Left ventricle myocardium inferior (tissue), 1 donor: ENCODE results near the gene TRMT1. TPM values are rescaled to one million over a fixed set of nuclear protein-coding genes. Genes with fewer than 3 reads are reported as not detected.

Source experiments
- DNase-seq: peaks from one replicate; pipeline ENCODE4 v3.0.0-alpha.2; 2020
- H3K27ac ChIP-seq: fragments of 200-600 bp; replicated peaks from 2 replicates; pipeline ENCODE4 v1.8.0; 2021
- H3K27me3 ChIP-seq: fragments of 200-600 bp; 2 replicates; pipeline ENCODE4 v1.8.0; 2021; ENCODE audit warnings: low read depth
- H3K36me3 ChIP-seq: fragments of 200-600 bp; 2 replicates; pipeline ENCODE4 v1.8.0; 2021
- H3K4me1 ChIP-seq: fragments of 200-600 bp; 2 replicates; pipeline ENCODE4 v1.8.0; 2021
- H3K4me3 ChIP-seq: fragments of 200-600 bp; 2 replicates; pipeline ENCODE4 v1.8.0; 2021; ENCODE audit warnings: mild to moderate bottlenecking, moderate library complexity
- H3K9me3 ChIP-seq: fragments of 200-600 bp; replicated peaks from 2 replicates; pipeline ENCODE4 v1.8.0; 2021
- intact Hi-C: fragments of 100-400 bp; cut with micrococcal nuclease; formaldehyde crosslinking; loops from one replicate; pipeline ENCODE4 v1.11.0; 2022
- total RNA-seq: library from RNA; stranded (reverse); fragmentation: NEBNext Ultra II Directional; extraction: Animal tissue kit (Norgen Biotek cat#: 25700); gene quantifications from one replicate; pipeline ENCODE4 v1.2.1, GENCODE V29; 2021
- TF ChIP-seq, protein P1 (sequence below): fragments of 200-600 bp; IDR thresholded peaks from 2 replicates; pipeline ENCODE4 v1.8.0; 2021; ENCODE audit warnings: antibody characterized with exemption, mild to moderate bottlenecking, borderline replicate concordance
- donor health status: DM: no; HTN: yes; CAD: no; lungs with severe emphysema.

Gene TRMT1
- total RNA-seq, 1 donor from 2014 or later = 19.6 TPM

GRCh38 chr19:13095934-13096927 is 20.3 kb downstream of the TRMT1 start:
- H3K27me3 ChIP-seq = no peaks in the 10 kb centered on the region
- peaks cover 10% of the 10 kb centered on the region for H3K36me3 ChIP-seq
- H3K4me3 ChIP-seq = peak overlapping the region; percentile 70
- DNase-seq = no peak
- peak overlapping the region; percentile 97 for H3K27ac ChIP-seq
- H3K9me3 ChIP-seq = no peaks in the 10 kb centered on the region
- TF ChIP-seq, protein P1, sequence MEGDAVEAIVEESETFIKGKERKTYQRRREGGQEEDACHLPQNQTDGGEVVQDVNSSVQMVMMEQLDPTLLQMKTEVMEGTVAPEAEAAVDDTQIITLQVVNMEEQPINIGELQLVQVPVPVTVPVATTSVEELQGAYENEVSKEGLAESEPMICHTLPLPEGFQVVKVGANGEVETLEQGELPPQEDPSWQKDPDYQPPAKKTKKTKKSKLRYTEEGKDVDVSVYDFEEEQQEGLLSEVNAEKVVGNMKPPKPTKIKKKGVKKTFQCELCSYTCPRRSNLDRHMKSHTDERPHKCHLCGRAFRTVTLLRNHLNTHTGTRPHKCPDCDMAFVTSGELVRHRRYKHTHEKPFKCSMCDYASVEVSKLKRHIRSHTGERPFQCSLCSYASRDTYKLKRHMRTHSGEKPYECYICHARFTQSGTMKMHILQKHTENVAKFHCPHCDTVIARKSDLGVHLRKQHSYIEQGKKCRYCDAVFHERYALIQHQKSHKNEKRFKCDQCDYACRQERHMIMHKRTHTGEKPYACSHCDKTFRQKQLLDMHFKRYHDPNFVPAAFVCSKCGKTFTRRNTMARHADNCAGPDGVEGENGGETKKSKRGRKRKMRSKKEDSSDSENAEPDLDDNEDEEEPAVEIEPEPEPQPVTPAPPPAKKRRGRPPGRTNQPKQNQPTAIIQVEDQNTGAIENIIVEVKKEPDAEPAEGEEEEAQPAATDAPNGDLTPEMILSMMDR = peak; percentile 40
- intact Hi-C loops = no loop called here
- peaks cover 95% of the 10 kb centered on the region for H3K4me1 ChIP-seq

DNA sequence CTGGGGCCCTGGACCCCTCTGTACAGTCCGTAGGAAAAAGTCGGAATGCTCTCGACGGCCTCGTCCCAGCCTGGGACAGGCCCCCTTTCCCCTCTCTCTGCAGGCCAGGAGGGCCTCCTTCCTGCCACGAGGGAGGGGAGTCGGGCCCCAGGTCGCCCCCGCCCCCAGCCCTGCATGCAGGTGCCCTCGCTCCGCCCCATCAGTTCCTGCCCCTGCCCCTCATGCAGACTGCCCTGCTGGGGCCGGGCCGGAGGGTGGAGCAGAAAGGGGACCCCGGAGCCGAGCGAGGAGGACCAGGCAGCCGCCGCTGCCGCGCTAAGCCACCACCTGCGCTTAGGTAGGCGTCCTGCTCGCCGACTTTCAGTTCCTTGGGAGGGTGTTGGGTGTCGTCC is 21.2 kb downstream of the TRMT1 start:
- H3K4me1 ChIP-seq = peaks cover 94% of the 10 kb centered on the region
- H3K27ac ChIP-seq = peak overlapping the region; percentile 97
- no peak for DNase-seq
- intact Hi-C loops = no loop called here
- no peaks in the 10 kb centered on the region for H3K9me3 ChIP-seq
- peak overlapping the region; percentile 70 for H3K4me3 ChIP-seq
- H3K36me3 ChIP-seq = peaks cover 16% of the 10 kb centered on the region
- H3K27me3 ChIP-seq = no peaks in the 10 kb centered on the region
- TF ChIP-seq, protein P1 = no peak

- Histone ChIP-seq H3K27me3 (no peaks in the 10 kb centered on the region), H3K4me1 (peaks cover 94% of the 10 kb centered on the region), H3K27ac (peak overlapping the region; percentile 97), H3K9me3 (no peaks in the 10 kb centered on the region), H3K36me3 (peaks cover 19% of the 10 kb centered on the region), H3K4me3 (peak overlapping the region; percentile 70)
- no peak for DNase-seq
- intact Hi-C loops = loop anchor here (5.0 kb wide), 1 partner anchor 113 kb away; no protein-coding TSS in a partner anchor
- TF ChIP-seq, protein P1 = no peak
Observed at GRCh38 chr19:13094771-13095392, 21.7 kb downstream of the TRMT1 start.

- H3K36me3 ChIP-seq = peaks cover 19% of the 10 kb centered on the region
- intact Hi-C loops = loop anchor here (5.0 kb wide), 1 partner anchor 112 kb away; no protein-coding TSS in a partner anchor
- H3K9me3 ChIP-seq = no peaks in the 10 kb centered on the region
- no peak for DNase-seq
- TF ChIP-seq, protein P1 = no peak
- H3K27ac ChIP-seq = peak overlapping the region; percentile 97
- H3K4me1 ChIP-seq = peaks cover 96% of the 10 kb centered on the region
- H3K27me3 ChIP-seq = no peaks in the 10 kb centered on the region
- no peak overlapping the region for H3K4me3 ChIP-seq
Observed at GRCh38 chr19:13094106-13094504, 22.4 kb downstream of the TRMT1 start.

GRCh38 chr19:13093407-13094105 is 23.0 kb downstream of the TRMT1 start:
- H3K27me3 ChIP-seq = no peaks in the 10 kb centered on the region
- DNase-seq = peak; percentile 83
- intact Hi-C loops = loop anchor here (5.0 kb wide), 1 partner anchor 111 kb away; no protein-coding TSS in a partner anchor

More at GRCh38 chr19:13093407-13094105, 23.0 kb downstream of the TRMT1 start:
- Histone ChIP-seq H3K4me3 (no peak overlapping the region), H3K36me3 (peaks cover 19% of the 10 kb centered on the region), H3K9me3 (no peaks in the 10 kb centered on the region), H3K4me1 (peaks cover 94% of the 10 kb centered on the region), H3K27ac (peak overlapping the region; percentile 97)
- TF ChIP-seq, protein P1 = peak; percentile 97
